HUES48 (cell line): ENCODE data around the gene POLA2.
"Not testable (repeated sequence)": the region's sequence is repeated elsewhere in the genome, so short reads cannot be mapped to it uniquely, and the experiment has no call there.

Source experiments
- H3K27ac ChIP-seq: one replicate; pipeline ENCODE4 v1.7.0; 2013; ENCODE audit warnings: low read depth, low read length, inconsistent platforms
- H3K27me3 ChIP-seq: 2 replicates; pipeline ENCODE4 v1.6.1; 2013; ENCODE audit warnings: mild to moderate bottlenecking, low read length; ENCODE audit not compliant: control insufficient read depth, insufficient read depth
- H3K36me3 ChIP-seq: 2 replicates; pipeline ENCODE4 v1.6.1; 2013; ENCODE audit warnings: low read length; ENCODE audit not compliant: control insufficient read depth, insufficient read depth
- H3K4me1 ChIP-seq: 2 replicates; pipeline ENCODE4 v1.6.1; 2013; ENCODE audit warnings: mild to moderate bottlenecking, low read length; ENCODE audit not compliant: control insufficient read depth, insufficient read depth
- H3K4me3 ChIP-seq: 2 replicates; pipeline ENCODE4 v1.5.1; 2013; ENCODE audit warnings: mild to moderate bottlenecking, low read depth, low read length
- H3K9ac ChIP-seq: 2 replicates; pipeline ENCODE4 v1.6.1; 2013; ENCODE audit warnings: mild to moderate bottlenecking, low read depth, low read length, moderate library complexity
- H3K9me3 ChIP-seq: 2 replicates; pipeline ENCODE4 v1.6.1; 2013; ENCODE audit warnings: low read length; ENCODE audit not compliant: control insufficient read depth, insufficient read depth

POLA2 gene

DNA sequence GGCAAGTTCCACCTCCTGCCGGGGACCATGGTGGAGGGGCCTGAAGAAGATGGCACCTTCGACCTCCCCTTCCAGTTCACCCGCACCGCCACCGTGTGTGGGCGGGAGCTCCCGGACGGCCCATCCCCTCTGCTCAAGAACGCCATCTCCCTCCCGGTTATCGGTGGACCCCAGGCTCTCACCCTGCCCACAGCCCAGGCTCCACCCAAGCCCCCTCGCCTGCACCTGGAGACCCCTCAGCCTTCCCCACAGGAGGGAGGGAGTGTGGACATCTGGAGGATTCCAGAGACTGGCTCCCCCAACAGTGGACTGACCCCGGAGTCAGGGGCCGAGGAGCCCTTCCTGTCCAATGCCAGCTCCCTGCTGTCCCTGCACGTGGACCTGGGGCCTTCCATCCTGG lies 59.3 kb downstream of the POLA2 start:
- Histone ChIP-seq H3K27me3 (no peaks in the 10 kb centered on the region), H3K4me3 (no peak overlapping the region), H3K9ac (no peak overlapping the region), H3K9me3 (no peaks in the 10 kb centered on the region), H3K27ac (no peak overlapping the region), H3K36me3 (peaks cover 16% of the 10 kb centered on the region), H3K4me1 (peaks cover 16% of the 10 kb centered on the region)

GRCh38 chr11:65321828-65322485 lies 60.2 kb downstream of the POLA2 start:
- H3K9ac ChIP-seq, result no peak overlapping the region
- peaks cover 8% of the 10 kb centered on the region for H3K4me1 ChIP-seq
- no peak overlapping the region for H3K4me3 ChIP-seq
- H3K27me3 ChIP-seq, result no peaks in the 10 kb centered on the region
- no peak overlapping the region for H3K27ac ChIP-seq
- H3K9me3 ChIP-seq, result no peaks in the 10 kb centered on the region
- peaks cover 16% of the 10 kb centered on the region for H3K36me3 ChIP-seq

- no peaks in the 10 kb centered on the region for H3K4me1 ChIP-seq
- H3K4me3 ChIP-seq, result no peak overlapping the region
- H3K36me3 ChIP-seq, result peaks cover 16% of the 10 kb centered on the region
- no peaks in the 10 kb centered on the region for H3K9me3 ChIP-seq
- no peaks in the 10 kb centered on the region for H3K27me3 ChIP-seq
- no peak overlapping the region for H3K9ac ChIP-seq
- H3K27ac ChIP-seq, result no peak overlapping the region
These were observed 62.1 kb downstream of the POLA2 start for GRCh38 chr11:65323813-65324212.

GRCh38 chr11:65325435-65325834 lies 63.7 kb downstream of the POLA2 start:
- Histone ChIP-seq H3K27me3 (no peaks in the 10 kb centered on the region), H3K4me1 (no peaks in the 10 kb centered on the region), H3K4me3 (no peak overlapping the region), H3K36me3 (peaks cover 16% of the 10 kb centered on the region), H3K27ac (no peak overlapping the region), H3K9me3 (no peaks in the 10 kb centered on the region), H3K9ac (no peak overlapping the region)

- peaks cover 2% of the 10 kb centered on the region; the same call in 1 of the 2 replicates for H3K36me3 ChIP-seq
- H3K4me1 ChIP-seq, result no peaks in the 10 kb centered on the region
- no peaks in the 10 kb centered on the region for H3K27me3 ChIP-seq
- H3K9me3 ChIP-seq, result no peaks in the 10 kb centered on the region
- H3K9ac ChIP-seq, result no peak overlapping the region
- no peak overlapping the region for H3K4me3 ChIP-seq
- no peak overlapping the region for H3K27ac ChIP-seq
These were observed 65.3 kb downstream of the POLA2 start for GRCh38 chr11:65327021-65327420.

DNA sequence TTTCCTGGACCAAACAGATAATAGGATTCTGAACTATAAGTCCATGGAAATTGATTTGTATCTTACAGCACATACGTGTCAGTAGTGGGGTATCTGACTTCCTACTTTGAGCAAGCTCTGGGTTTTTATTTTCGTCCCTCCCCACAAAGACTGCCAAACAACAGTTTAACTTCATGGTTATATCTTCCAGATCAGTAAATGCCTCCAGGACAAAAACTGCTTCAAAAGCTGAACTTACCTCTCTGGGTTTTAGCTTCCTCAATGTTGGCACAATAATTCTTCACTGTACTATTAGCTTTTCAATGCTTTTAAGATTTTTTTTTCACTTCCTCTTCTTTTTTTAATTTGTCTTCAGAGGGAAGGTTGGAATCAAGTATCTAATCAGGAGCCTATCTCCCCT lies 67.7 kb downstream of the POLA2 start:
- Histone ChIP-seq H3K4me3 (no peak overlapping the region), H3K9ac (no peak overlapping the region), H3K27me3 (no peaks in the 10 kb centered on the region), H3K27ac (no peak overlapping the region), H3K4me1 (no peaks in the 10 kb centered on the region), H3K36me3 (no peaks in the 10 kb centered on the region), H3K9me3 (no peaks in the 10 kb centered on the region)

DNA sequence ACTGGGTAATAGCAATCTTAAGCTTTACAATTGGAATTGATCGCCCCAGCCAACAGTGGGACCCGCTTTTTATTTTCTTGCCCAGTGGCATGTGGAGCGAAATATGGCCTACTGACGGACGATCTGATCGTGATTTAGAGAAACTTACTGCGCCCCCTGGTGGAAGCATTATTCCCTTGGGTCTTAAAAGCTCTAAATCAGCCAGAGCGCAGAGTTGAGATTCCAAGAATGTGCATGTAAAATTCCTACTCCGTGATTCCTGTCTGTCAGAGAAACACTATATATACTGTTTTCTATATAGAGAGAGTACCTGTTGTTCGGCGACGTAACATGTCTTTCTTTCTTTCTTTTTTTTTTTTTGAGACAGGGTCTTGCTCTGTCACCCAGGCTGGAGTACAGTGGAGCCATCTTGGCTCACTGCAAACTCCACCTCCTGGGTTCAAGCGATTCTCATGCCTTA lies 68.2 kb downstream of the POLA2 start:
- Histone ChIP-seq H3K27ac (no peak overlapping the region), H3K36me3 (no peaks in the 10 kb centered on the region), H3K9me3 (no peaks in the 10 kb centered on the region), H3K27me3 (no peaks in the 10 kb centered on the region), H3K4me3 (no peak overlapping the region), H3K9ac (no peak overlapping the region), H3K4me1 (no peaks in the 10 kb centered on the region)

GRCh38 chr11:65330544-65330943 lies 68.8 kb downstream of the POLA2 start:
- H3K9ac ChIP-seq, result no peak overlapping the region
- no peaks in the 10 kb centered on the region for H3K9me3 ChIP-seq
- H3K27me3 ChIP-seq, result no peaks in the 10 kb centered on the region
- no peak overlapping the region for H3K4me3 ChIP-seq
- H3K27ac ChIP-seq, result no peak overlapping the region
- peaks cover 3% of the 10 kb centered on the region; the same call in 1 of the 2 replicates for H3K36me3 ChIP-seq
- peaks cover 5% of the 10 kb centered on the region; the same call in 1 of the 2 replicates for H3K4me1 ChIP-seq

GRCh38 chr11:65332591-65332990 lies 70.8 kb downstream of the POLA2 start:
- H3K27ac ChIP-seq, result not testable (repeated sequence)

GRCh38 chr11:65334696-65335295 lies 73.0 kb downstream of the POLA2 start:
- 0 out of 2 replicates have a peak overlapping the region, but pooled peaks have one; percentile 22 for H3K9ac ChIP-seq
- peaks cover 22% of the 10 kb centered on the region for H3K36me3 ChIP-seq
- no peak overlapping the region for H3K27ac ChIP-seq
- peaks cover 5% of the 10 kb centered on the region; the same call in 1 of the 2 replicates for H3K4me1 ChIP-seq
- peak overlapping the region; percentile 86 for H3K4me3 ChIP-seq
- no peaks in the 10 kb centered on the region for H3K27me3 ChIP-seq
- H3K9me3 ChIP-seq, result no peaks in the 10 kb centered on the region

More at GRCh38 chr11:65332591-65332990, 70.8 kb downstream of the POLA2 start:
- not testable (repeated sequence) for H3K9ac ChIP-seq, H3K4me1 ChIP-seq, H3K9me3 ChIP-seq, H3K4me3 ChIP-seq, H3K27me3 ChIP-seq, H3K36me3 ChIP-seq

- no peak overlapping the region for H3K4me3 ChIP-seq
- H3K27me3 ChIP-seq, result no peaks in the 10 kb centered on the region
- peaks cover 5% of the 10 kb centered on the region; the same call in 1 of the 2 replicates for H3K4me1 ChIP-seq
- H3K9me3 ChIP-seq, result no peaks in the 10 kb centered on the region
- H3K27ac ChIP-seq, result no peak overlapping the region
- H3K9ac ChIP-seq, result no peak overlapping the region
- H3K36me3 ChIP-seq, result peaks cover 58% of the 10 kb centered on the region
These were observed 76.9 kb downstream of the POLA2 start for GRCh38 chr11:65338676-65339075.
